ENCODE results near the gene CBX6.
A peak's percentile ranks its signal among the peaks of the same experiment; 100 is the strongest.

Gene CBX6

GRCh38 chr22:38837414-38837928 is 34.5 kb downstream of the CBX6 start:
- DNase-seq = no peak

GRCh38 chr22:38835888-38836301 is 36.1 kb downstream of the CBX6 start:
- no peak for DNase-seq

GRCh38 chr22:38834991-38835390 is 37.0 kb downstream of the CBX6 start:
- DNase-seq = no peak

- DNase-seq = no peak
Observed at GRCh38 chr22:38834215-38834953, 37.6 kb downstream of the CBX6 start.

- DNase-seq = no peak
Observed at GRCh38 chr22:38833061-38833460, 39.0 kb downstream of the CBX6 start.

GRCh38 chr22:38832005-38832978 is 39.7 kb downstream of the CBX6 start:
- DNase-seq = no peak

- peak; percentile 38 to 47 for DNase-seq
Observed at GRCh38 chr22:38831166-38831945, 40.7 kb downstream of the CBX6 start.

GRCh38 chr22:38830845-38831108 is 41.2 kb downstream of the CBX6 start:
- no peak for DNase-seq

GRCh38 chr22:38830026-38830844 is 41.8 kb downstream of the CBX6 start:
- DNase-seq = no peak

GRCh38 chr22:38829485-38829884 is 42.5 kb downstream of the CBX6 start:
- no peak for DNase-seq

- DNase-seq = no peak
Observed at GRCh38 chr22:38828616-38829205, 43.3 kb downstream of the CBX6 start.

GRCh38 chr22:38828191-38828590 is 43.8 kb downstream of the CBX6 start:
- no peak for DNase-seq

- no peak for DNase-seq
Observed at GRCh38 chr22:38827510-38827909, 44.5 kb downstream of the CBX6 start.

GRCh38 chr22:38826801-38827200 is 45.2 kb downstream of the CBX6 start:
- no peak for DNase-seq

- no peak for DNase-seq
Observed at GRCh38 chr22:38826386-38826785, 45.6 kb downstream of the CBX6 start.

- DNase-seq = peak; percentile 49 to 67
Observed at GRCh38 chr22:38824585-38824984, 47.4 kb downstream of the CBX6 start.

- no peak for DNase-seq
Observed at GRCh38 chr22:38823637-38824036, 48.4 kb downstream of the CBX6 start.

- no peak for DNase-seq
Observed at GRCh38 chr22:38823076-38823475, 48.9 kb downstream of the CBX6 start.

GRCh38 chr22:38820020-38820419 is 52.0 kb downstream of the CBX6 start:
- no peak for DNase-seq

- no peak for DNase-seq
Observed at GRCh38 chr22:38819387-38819940, 52.6 kb downstream of the CBX6 start.

- DNase-seq = no peak
Observed at GRCh38 chr22:38817196-38817595, 54.8 kb downstream of the CBX6 start.

GRCh38 chr22:38815842-38816241 is 56.2 kb downstream of the CBX6 start:
- DNase-seq = no peak

All from AML-193 (cell line).